ENCODE data around the gene PSMD5.
"Not testable (repeated sequence)": the region's sequence is repeated elsewhere in the genome, so short reads cannot be mapped to it uniquely, and the experiment has no call there.

The PSMD5 gene

DNA sequence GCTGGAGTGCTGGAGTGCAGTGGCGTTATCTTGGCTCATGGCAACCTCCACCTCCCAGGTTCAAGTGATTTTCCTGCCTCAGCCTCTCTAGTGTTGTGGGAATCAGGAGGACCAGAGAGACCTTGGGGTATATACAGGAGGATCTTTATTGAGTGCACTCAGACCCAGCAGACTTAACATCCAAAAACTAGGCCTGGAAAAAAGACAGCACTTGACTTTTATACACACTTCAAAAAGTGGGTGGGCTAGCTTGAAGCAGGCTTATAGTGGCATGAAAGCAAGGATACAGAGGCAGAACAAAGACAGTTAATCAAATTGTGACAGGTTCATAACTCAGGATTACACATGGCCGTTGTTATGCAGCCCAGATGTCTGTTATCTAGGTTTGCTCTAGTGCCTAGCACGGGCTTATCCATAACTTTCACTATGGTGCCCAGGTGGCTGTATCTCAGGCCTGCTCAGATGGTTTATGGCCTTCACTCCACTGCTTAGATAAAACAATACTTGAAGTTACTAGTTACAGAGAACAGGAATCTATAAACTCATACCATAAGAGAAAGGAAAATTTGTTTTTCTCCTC lies 37.8 kb downstream of the PSMD5 start:
- not testable (repeated sequence) for DNase-seq (ENCODE audit: low read depth)

DNA sequence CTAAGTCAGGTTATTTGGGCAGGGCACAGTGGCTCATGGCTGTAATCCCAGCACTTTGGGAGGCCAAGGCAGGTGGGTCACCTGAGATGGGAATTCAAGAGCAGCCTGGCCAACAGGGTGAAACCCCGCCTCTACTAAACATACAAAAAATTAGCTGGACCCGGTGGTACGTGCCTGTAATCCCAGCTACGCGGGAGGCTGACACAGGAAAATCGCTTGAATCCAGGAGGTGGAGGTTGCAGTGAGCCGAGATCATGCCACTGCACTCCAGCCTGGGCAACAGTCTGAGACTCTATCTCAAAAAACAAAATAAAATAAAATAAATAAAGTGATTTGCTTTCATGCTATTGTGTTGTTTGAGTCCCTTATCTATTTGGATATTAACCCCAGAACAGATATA lies 41.3 kb downstream of the PSMD5 start:
- no peak for DNase-seq (ENCODE audit: low read depth)

DNA sequence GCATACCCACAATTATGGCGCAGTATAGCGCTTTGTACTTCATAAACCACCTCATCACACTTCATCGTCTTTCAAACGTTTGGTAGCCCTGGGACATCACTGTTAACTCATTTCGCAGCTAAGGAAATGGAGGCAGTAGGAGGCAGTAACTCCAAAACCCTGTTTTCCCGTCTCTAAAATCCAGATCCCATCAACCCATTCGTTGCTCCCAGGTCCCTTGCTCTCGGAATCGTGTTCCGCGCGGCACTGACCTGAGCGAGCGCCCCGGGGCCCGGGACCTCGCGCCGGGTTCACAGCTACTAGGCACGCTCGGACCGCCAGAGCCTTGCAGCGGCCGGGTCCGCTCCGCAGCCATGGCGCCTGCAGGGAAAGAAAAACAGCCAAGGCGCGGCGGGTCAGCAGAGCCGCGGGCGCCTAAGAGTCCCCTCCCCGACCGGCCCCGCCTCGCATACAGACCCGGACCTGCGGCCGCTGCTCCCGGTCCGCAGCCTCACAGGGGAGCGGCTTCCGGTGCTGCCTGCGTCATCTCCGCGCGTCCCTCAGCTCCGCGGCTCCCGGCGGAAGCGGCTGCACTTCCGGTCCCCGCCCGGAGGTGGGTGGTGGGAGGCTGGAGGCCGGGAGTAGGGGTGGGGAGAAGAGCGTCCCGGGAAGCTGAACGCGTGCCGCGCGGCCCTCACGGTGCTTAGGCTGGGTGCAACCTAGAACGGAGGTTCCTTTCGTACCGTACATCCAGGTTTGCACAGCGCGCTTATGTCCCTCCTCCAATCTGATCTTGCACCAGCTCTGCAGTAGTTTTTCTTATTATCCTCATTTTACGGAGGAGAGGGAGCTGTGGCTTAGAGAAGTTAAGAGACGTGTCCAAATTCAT lies 49.6 kb downstream of the PSMD5 start, which contains the start of gene FBXW2:
Gene FBXW2, minus strand, starts transcription at position 519 of the 868 bp plus-strand sequence. CDS start 5,158 bp downstream, outside the sequence.
- peak; percentile 74 for DNase-seq (ENCODE audit: low read depth)

DNA sequence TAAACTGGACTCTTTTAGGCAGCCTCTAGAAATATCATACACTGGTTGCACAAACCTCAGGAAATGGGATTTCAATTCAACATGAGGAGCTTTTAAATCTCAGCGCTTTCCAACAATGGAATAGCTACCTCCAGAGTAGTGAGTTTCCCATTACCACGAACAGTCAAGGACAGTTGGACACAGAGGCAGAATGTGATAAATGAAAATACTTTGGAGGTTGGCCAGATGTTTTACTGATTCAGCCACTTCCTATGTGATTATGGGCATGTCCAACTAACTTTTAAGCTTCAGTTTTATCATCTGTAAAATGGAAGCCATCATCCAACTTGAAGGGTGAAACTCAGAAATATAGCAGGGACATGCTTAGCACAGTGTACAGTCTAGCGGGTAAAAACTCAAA lies 51.6 kb downstream of the PSMD5 start:
- DNase-seq (ENCODE audit: low read depth) = no peak

DNA sequence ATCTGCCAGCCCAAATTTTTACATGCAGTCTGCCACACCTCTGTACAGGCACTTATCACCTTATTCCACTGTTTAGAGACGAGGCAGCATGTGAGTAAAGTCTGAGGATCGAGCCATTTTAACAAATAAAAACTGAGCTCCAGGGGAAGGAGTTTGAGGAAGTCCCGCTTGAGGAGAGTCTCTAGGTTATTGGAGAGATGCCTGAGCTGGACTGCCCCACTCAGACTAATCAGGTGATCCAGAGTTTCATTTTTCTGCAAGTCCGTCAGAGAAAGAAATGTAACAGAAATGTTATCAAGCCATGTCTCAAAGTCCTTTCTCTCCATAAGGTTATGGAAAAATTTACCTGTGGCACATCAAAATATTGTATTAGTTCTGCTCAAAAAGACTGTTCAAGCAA lies 54.8 kb downstream of the PSMD5 start:
- no peak for DNase-seq (ENCODE audit: low read depth)

DNA sequence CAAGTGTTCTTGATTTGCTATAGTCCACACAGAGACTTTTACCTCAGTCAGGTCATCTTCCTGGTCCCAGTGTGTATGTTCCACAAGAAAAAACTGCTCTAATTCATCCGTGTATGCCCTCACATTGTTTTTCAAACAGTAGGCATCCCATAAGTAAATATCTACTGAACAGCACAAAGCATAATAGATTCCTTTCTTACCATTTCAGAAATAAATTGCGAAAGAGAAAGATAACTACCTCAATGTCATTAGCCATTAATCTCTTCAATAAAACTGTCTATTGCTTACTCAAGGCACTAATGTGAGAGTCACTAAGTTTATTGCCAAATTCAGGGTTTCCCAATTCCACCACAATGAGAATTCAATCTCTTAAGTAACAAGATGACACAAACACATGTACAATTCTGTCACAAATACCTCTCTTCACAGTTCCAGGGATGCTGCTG lies 59.1 kb downstream of the PSMD5 start:
- no peak for DNase-seq (ENCODE audit: low read depth)

DNA sequence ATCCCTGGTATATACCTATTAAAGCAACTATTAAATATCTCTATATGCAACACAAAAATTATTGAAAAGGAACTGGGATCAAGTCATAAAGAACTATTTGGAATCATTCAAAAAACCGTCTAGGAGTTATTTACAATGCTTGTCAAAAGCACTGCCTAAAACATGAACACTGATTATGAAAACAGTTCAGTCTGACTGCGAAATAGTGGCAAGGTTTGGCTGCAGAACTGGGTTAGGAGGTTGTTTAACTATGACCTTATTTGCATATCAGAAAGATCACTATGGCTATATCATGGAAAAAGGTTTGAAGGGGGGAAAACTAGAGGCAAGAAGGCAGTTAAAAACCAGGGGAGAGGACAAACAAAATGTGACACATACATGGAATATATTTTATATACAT lies 61.5 kb downstream of the PSMD5 start:
- no peak for DNase-seq (ENCODE audit: low read depth)

- DNase-seq (ENCODE audit: low read depth) = no peak
These were observed 62.4 kb downstream of the PSMD5 start for GRCh38 chr9:120780367-120780766.

DNA sequence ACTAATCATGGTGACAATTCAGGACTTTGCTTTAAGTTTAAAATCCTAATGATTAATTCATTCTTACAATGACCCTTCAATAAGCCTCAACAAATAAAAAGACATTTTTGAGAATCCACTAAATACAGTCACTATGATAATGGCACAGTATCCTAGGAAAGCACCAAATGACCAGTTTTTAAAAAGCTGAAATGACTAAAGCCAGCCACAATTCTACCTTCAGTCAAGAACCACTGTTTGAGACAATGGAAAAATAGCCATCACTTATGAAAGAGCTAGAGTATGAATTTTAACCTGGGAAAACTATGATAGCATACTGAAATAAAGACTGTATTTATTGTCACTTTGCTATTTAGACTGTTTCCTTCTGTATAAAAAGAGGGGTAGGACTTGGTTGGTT lies 63.5 kb downstream of the PSMD5 start:
- no peak for DNase-seq (ENCODE audit: low read depth)

GRCh38 chr9:120778758-120779157 lies 64.0 kb downstream of the PSMD5 start:
- DNase-seq (ENCODE audit: low read depth) = no peak

GRCh38 chr9:120777229-120777628 lies 65.5 kb downstream of the PSMD5 start:
- DNase-seq (ENCODE audit: low read depth) = no peak

DNA sequence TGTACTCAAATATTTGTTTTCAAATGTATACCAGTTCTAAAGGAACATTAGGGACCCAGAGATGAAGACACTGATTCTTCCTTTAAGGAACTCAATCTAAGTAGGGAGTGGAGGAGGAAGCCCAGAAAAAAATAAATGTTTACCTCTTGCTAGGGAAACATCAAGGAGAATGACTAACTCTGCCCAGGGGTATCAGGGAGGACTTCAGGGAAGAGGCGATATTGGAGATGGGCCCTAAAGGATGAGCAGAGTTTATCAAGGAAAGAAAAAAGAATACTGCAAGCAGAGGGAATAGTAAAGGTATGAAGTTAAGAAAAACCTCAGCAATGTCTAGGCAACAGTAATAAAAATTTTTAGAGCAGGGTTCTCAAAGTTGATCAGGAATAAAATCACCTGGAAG lies 65.9 kb downstream of the PSMD5 start:
- DNase-seq (ENCODE audit: low read depth) = no peak

GRCh38 chr9:120775859-120776258 lies 66.9 kb downstream of the PSMD5 start:
- DNase-seq (ENCODE audit: low read depth) = no peak

GRCh38 chr9:120774719-120775118 lies 68.0 kb downstream of the PSMD5 start:
- no peak for DNase-seq (ENCODE audit: low read depth)

DNA sequence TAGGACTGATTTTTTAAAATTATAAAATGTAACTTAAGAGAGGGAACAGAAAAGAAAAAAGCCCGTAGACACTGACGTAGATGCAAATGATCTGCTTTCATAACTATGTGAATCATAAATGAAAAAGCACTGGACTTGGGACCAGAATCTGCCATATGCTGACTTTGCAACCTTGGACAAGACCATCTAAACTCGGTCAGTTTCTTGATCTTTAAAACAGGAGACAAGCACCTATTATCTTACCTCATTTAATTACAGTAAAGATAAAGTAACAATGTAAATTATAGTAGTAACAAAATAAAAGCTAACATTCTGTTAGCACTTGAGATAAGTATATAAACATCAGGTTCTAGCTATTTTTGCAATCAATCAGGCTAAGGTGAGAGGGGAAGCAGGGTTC lies 69.5 kb downstream of the PSMD5 start:
- DNase-seq (ENCODE audit: low read depth) = no peak

GRCh38 chr9:120770931-120771330 lies 71.8 kb downstream of the PSMD5 start:
- no peak for DNase-seq (ENCODE audit: low read depth)

GRCh38 chr9:120768886-120769285 lies 73.8 kb downstream of the PSMD5 start:
- no peak for DNase-seq (ENCODE audit: low read depth)

DNA sequence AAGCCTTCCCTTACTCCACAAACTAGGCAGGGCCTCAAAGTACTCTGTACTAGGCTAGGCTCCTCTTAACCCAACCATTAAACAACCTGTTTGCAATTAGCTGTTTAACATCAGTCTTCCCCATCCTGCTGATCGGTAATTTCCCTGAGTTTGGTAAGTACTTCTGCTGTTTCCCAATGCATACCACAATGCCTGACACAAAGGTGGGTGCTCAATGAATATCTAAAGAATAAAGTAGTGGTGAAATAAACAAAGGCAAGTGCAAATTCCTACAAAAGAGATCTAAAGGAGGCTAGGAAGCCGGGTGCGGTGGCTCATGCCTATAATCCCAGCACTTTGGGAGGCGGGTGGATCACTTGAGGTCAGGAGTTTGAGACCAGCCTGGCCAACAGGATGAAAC lies 74.5 kb downstream of the PSMD5 start:
- DNase-seq (ENCODE audit: low read depth) = no peak

DNA sequence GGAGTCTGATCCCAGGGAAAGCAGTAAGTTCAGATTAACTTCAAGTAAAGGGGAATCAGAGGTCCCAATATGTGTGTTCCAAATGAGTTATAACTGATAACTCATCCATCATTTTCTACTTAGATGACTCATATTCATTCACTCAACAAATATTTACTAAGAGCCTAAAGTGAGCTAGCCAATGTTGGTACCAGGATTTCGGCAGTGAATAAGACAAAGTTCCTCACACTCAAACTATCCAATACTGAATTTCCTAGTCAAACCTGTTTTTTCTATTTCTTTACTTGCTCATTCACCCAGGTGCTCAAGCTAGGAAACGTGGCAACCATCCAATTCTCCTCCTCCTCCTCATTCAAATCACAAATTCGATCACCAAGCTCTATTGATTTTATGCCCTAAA lies 75.3 kb downstream of the PSMD5 start:
- no peak for DNase-seq (ENCODE audit: low read depth)

All from stimulated activated CD8-positive, alpha-beta memory T cell treated with anti-CD3 and anti-CD28 coated beads, Interleukin-15, amount 100 ng/mL, for 24 hours (primary cell).